Right lobe of liver (tissue), 6 donors: ENCODE results near the gene GJA4. TPM values are rescaled to one million over a fixed set of nuclear protein-coding genes. Genes with fewer than 3 reads are reported as not detected.
"Not testable (repeated sequence)": the region's sequence is repeated elsewhere in the genome, so short reads cannot be mapped to it uniquely, and the experiment has no call there.

Experiments used
- ATAC-seq, 4 donors: fragments of 200-7000 bp; cut with Tn5 transposase; one replicate each; pipeline ENCODE4 v1.9.1; 2020; ENCODE audit warnings: mild to moderate bottlenecking in 4 of 4, moderate library complexity in 4 of 4
- DNase-seq, 3 donors: peaks; one replicate each; pipeline ENCODE4 v3.0.0-alpha.2; 2020
- H3K27ac ChIP-seq, 3 donors: fragments of 200-600 bp; one replicate each; pipeline ENCODE4 v1.8.0; 2022
- H3K27me3 ChIP-seq, 2 donors: fragments of 200-600 bp; one replicate each; pipeline ENCODE4 v1.8.0; 2022
- H3K36me3 ChIP-seq, 4 donors: fragments of 200-600 bp; sonication (generic) in 1 of 4; one replicate each; pipeline versions ENCODE4 v1.5.1 to v1.8.0; 2017 to 2022; ENCODE audit warnings: control low read depth in 1 of 4
- H3K4me1 ChIP-seq, 4 donors: fragments of 200-600 bp; sonication (generic) in 1 of 4; one replicate each; pipeline versions ENCODE4 v1.5.1 to v1.8.0; 2017 to 2022; ENCODE audit warnings: control low read depth in 1 of 4
- H3K4me3 ChIP-seq, 3 donors: fragments of 200-600 bp; one replicate each; pipeline ENCODE4 v1.8.0; 2022
- H3K9me3 ChIP-seq, 4 donors: fragments of 200-600 bp; sonication (generic) in 1 of 4; one replicate each; pipeline versions ENCODE4 v1.5.1 to v1.8.0; 2017 to 2022; ENCODE audit warnings: control low read depth in 1 of 4
- CTCF ChIP-seq, 4 donors: fragments of 200-600 bp in 3 of 4; fragments of 450-650 bp in 1 of 4; IDR thresholded peaks; one replicate each; pipeline versions ENCODE4 v1.5.1 to v1.8.0; 2016 to 2022; ENCODE audit warnings: antibody characterized with exemption in 4 of 4, mild to moderate bottlenecking in 2 of 4
- POLR2A ChIP-seq: fragments of 450-650 bp; IDR thresholded peaks from one replicate; pipeline ENCODE4 v1.6.1; 2017; ENCODE audit warnings: antibody characterized with exemption, mild to moderate bottlenecking
- WGBS: methylation state at CpG from one replicate; pipeline ENCODE4 v1.1.6; 2018; ENCODE audit warnings: low coverage, low lambda C conversion rate; ENCODE audit not compliant: insufficient coverage; ENCODE audit errors: missing lambda C conversion rate; 5-methylcytosine and 5-hydroxymethylcytosine counted together
- intact Hi-C, 2 donors: fragments of 100-400 bp; cut with DNase I; formaldehyde crosslinking; loops; one replicate each; pipeline versions ENCODE4 v1.11.2 to v1.14.1; 2022
- total RNA-seq, 6 experiments: library from RNA; depleted of rRNA in 2 of 6; stranded (reverse); fragments of >200 nt in 2 of 6; fragmentation: NEBNext Ultra II Directional in 3 of 6; extraction: Animal tissue kit (Norgen Biotek cat#: 25700) in 3 of 6; gene quantifications; one replicate each; pipeline versions ENCODE4 v1.1.0 to v1.2.4, GENCODE V29; 2016 to 2023
- donor health status: DM: no; HTN: yes; CAD: no.
- donor health status: DM: no; HTN: no; CAD: no.
- donor health status: DM: no; HTN: no; CAD: no.
- donor health status: DM: no; HTN: yes; CAD: no.
- donor health status: DM: no; HTN: yes; CAD: no.

GJA4 gene
- total RNA-seq, 6 experiments from 2014 or later = 4.3 to 21.8 (median 7.6) TPM

GRCh38 chr1:34808051-34808810 lies 15.4 kb downstream of the GJA4 start:
- TF ChIP-seq POLR2A (no peak), CTCF (IDR thresholded peaks at IDR 0.05) (no peak)
- H3K9me3 ChIP-seq = no peaks in the 10 kb centered on the region
- DNase-seq = no peak
- no peaks in the 10 kb centered on the region for H3K27me3 ChIP-seq
- H3K4me3 ChIP-seq = no peak overlapping the region
- WGBS = 66% methylated on average over 3 of the region's 9 CpGs
- ATAC-seq = no peak
- no peaks in the 10 kb centered on the region for H3K36me3 ChIP-seq
- H3K4me1 ChIP-seq = no peaks in the 10 kb centered on the region
- no peak overlapping the region for H3K27ac ChIP-seq
- intact Hi-C loops = no loop called here

- H3K9me3 ChIP-seq, H3K4me1 ChIP-seq, H3K36me3 ChIP-seq, H3K27me3 ChIP-seq, ATAC-seq, intact Hi-C loops, DNase-seq, H3K27ac ChIP-seq, H3K4me3 ChIP-seq: not testable (repeated sequence)
- 100% methylated on average over 3 of the region's 3 CpGs for WGBS
These were observed 18.0 kb downstream of the GJA4 start for GRCh38 chr1:34810781-34811180.

- ATAC-seq (no peak), DNase-seq (no peak)
- no peaks in the 10 kb centered on the region for H3K9me3 ChIP-seq
- intact Hi-C loops = no loop called here
- H3K4me1 ChIP-seq = no peaks in the 10 kb centered on the region
- no peaks in the 10 kb centered on the region for H3K27me3 ChIP-seq
- H3K27ac ChIP-seq = no peak overlapping the region
- H3K4me3 ChIP-seq = no peak overlapping the region
- H3K36me3 ChIP-seq = peaks cover 0 to 2% (median 0%) of the 10 kb centered on the region in 4 donors
- TF ChIP-seq CTCF (IDR thresholded peaks at IDR 0.05) = no peak
- no peak for TF ChIP-seq POLR2A
These were observed 23.5 kb downstream of the GJA4 start for GRCh38 chr1:34816332-34816731.

GRCh38 chr1:34816778-34817177 lies 24.0 kb downstream of the GJA4 start:
- DNase-seq (no peak), ATAC-seq (no peak)
- Histone ChIP-seq H3K4me1 (peaks cover 0 to 3% (median 0%) of the 10 kb centered on the region in 4 donors), H3K9me3 (no peaks in the 10 kb centered on the region), H3K36me3 (peaks cover 0 to 2% (median 0%) of the 10 kb centered on the region in 4 donors), H3K27me3 (no peaks in the 10 kb centered on the region), H3K27ac (no peak overlapping the region), H3K4me3 (no peak overlapping the region)
- no peak for TF ChIP-seq CTCF (IDR thresholded peaks at IDR 0.05)
- intact Hi-C loops = no loop called here
- WGBS = 73% methylated on average over 3 of the region's 3 CpGs

GRCh38 chr1:34818862-34819261 lies 26.1 kb downstream of the GJA4 start:
- H3K27ac ChIP-seq, H3K36me3 ChIP-seq, H3K9me3 ChIP-seq, ATAC-seq, DNase-seq, H3K4me1 ChIP-seq, H3K4me3 ChIP-seq, H3K27me3 ChIP-seq, intact Hi-C loops: not testable (repeated sequence)
- 100% methylated on average over 2 of the region's 2 CpGs for WGBS
